ENCODE measurements around the gene MEX3D. TPM values are rescaled to one million over a fixed set of nuclear protein-coding genes. Genes with fewer than 3 reads are reported as not detected.

Gene MEX3D
- total RNA-seq, 2 donors from 2014 or later, result 31.9 to 54.3 TPM

- Histone ChIP-seq H3K4me3 (no peak overlapping the region), H3K9ac (ENCODE audit: low read depth in 2 of 2, low read length in 2 of 2) (no peak overlapping the region), H3K36me3 (no peaks in the 10 kb centered on the region), H3K9me3 (no peaks in the 10 kb centered on the region), H3K4me1 (no peaks in the 10 kb centered on the region), H3K27ac (no peak overlapping the region), H3K27me3 (peaks cover 23% of the 10 kb centered on the region)
- no peak for DNase-seq
- no peak for TF ChIP-seq CTCF (IDR thresholded peaks at IDR 0.05)
- intact Hi-C loops (cut with DNase I), result no loop called here
Observed at GRCh38 chr19:1529430-1529816, 38.7 kb downstream of the MEX3D start.

GRCh38 chr19:1528596-1529429 lies 39.3 kb downstream of the MEX3D start:
- no peaks in the 10 kb centered on the region for H3K9me3 ChIP-seq
- TF ChIP-seq CTCF (IDR thresholded peaks at IDR 0.05), result no peak
- no peak overlapping the region for H3K27ac ChIP-seq
- intact Hi-C loops (cut with DNase I), result no loop called here
- no peak overlapping the region for H3K4me3 ChIP-seq
- H3K27me3 ChIP-seq, result peaks cover 28% of the 10 kb centered on the region
- H3K36me3 ChIP-seq, result no peaks in the 10 kb centered on the region
- DNase-seq, result no peak
- no peaks in the 10 kb centered on the region for H3K4me1 ChIP-seq
- H3K9ac ChIP-seq (ENCODE audit: low read depth in 2 of 2, low read length in 2 of 2), result no peak overlapping the region

GRCh38 chr19:1527650-1528309 lies 40.3 kb downstream of the MEX3D start:
- intact Hi-C loops (cut with DNase I), result no loop called here
- H3K27me3 ChIP-seq, result peaks cover 38% of the 10 kb centered on the region
- H3K9me3 ChIP-seq, result no peaks in the 10 kb centered on the region
- no peak overlapping the region for H3K27ac ChIP-seq
- H3K9ac ChIP-seq (ENCODE audit: low read depth in 2 of 2, low read length in 2 of 2), result no peak overlapping the region
- H3K4me1 ChIP-seq, result no peaks in the 10 kb centered on the region
- H3K36me3 ChIP-seq, result no peaks in the 10 kb centered on the region
- no peak overlapping the region for H3K4me3 ChIP-seq
- DNase-seq, result no peak
- no peak for TF ChIP-seq CTCF (IDR thresholded peaks at IDR 0.05)

- intact Hi-C loops (cut with DNase I), result no loop called here
- DNase-seq, result no peak
Observed at GRCh38 chr19:1526979-1527649, 41.0 kb downstream of the MEX3D start.

More at GRCh38 chr19:1526979-1527649, 41.0 kb downstream of the MEX3D start:
- H3K27ac ChIP-seq, result no peak overlapping the region
- H3K9me3 ChIP-seq, result no peaks in the 10 kb centered on the region
- no peak for TF ChIP-seq CTCF (IDR thresholded peaks at IDR 0.05)
- no peak overlapping the region for H3K4me3 ChIP-seq
- H3K27me3 ChIP-seq, result peaks cover 42% of the 10 kb centered on the region
- H3K9ac ChIP-seq (ENCODE audit: low read depth in 2 of 2, low read length in 2 of 2), result no peak overlapping the region
- no peaks in the 10 kb centered on the region for H3K36me3 ChIP-seq
- no peaks in the 10 kb centered on the region for H3K4me1 ChIP-seq
